H9 (cell line): ENCODE measurements around the gene ARVCF. TPM values are rescaled to one million over a fixed set of nuclear protein-coding genes. Genes with fewer than 3 reads are reported as not detected.

ENCODE experiments used
- DNase-seq: peaks from one replicate; pipeline ENCODE4 v3.0.0-alpha.2; 2017
- H2AFZ ChIP-seq: one replicate; pipeline ENCODE4 v1.6.1; 2013; ENCODE audit warnings: mild to moderate bottlenecking, low read length, control low read depth, moderate library complexity
- H2AK5ac ChIP-seq: 2 replicates; pipeline ENCODE4 v1.6.1; 2013; ENCODE audit warnings: low read length, control low read depth, mixed read lengths; ENCODE audit not compliant: insufficient read length
- H2BK120ac ChIP-seq: one replicate; pipeline ENCODE4 v1.6.1; 2013; ENCODE audit warnings: low read depth, mild to moderate bottlenecking, low read length, control low read depth, inconsistent platforms; ENCODE audit not compliant: poor library complexity, severe bottlenecking
- H2BK12ac ChIP-seq: 2 replicates; pipeline ENCODE4 v1.6.1; 2013; ENCODE audit warnings: low read length, control low read depth, mixed read lengths, low read depth; ENCODE audit not compliant: insufficient read length
- H2BK15ac ChIP-seq: 2 replicates; pipeline ENCODE4 v1.6.1; 2013; ENCODE audit warnings: low read depth, low read length, control low read depth
- H2BK20ac ChIP-seq: one replicate; pipeline ENCODE4 v1.6.1; 2013; ENCODE audit warnings: low read depth, mild to moderate bottlenecking, low read length, control low read depth, inconsistent platforms; ENCODE audit not compliant: poor library complexity, severe bottlenecking
- H2BK5ac ChIP-seq: 2 replicates; pipeline ENCODE4 v1.6.1; 2013; ENCODE audit warnings: low read length, control low read depth, mixed read lengths; ENCODE audit not compliant: insufficient read length
- H3K14ac ChIP-seq: 2 replicates; pipeline ENCODE4 v1.6.1; 2013; ENCODE audit warnings: low read length, control low read depth; ENCODE audit not compliant: insufficient read depth
- H3K18ac ChIP-seq: 2 replicates; pipeline ENCODE4 v1.6.1; 2013; ENCODE audit warnings: low read depth, mild to moderate bottlenecking, mixed read lengths, low read length, control low read depth; ENCODE audit not compliant: insufficient read length
- H3K23ac ChIP-seq: 2 replicates; pipeline ENCODE4 v1.6.1; 2013; ENCODE audit warnings: low read length, control low read depth, mixed read lengths, low read depth; ENCODE audit not compliant: insufficient read length
- H3K23me2 ChIP-seq: 2 replicates; pipeline ENCODE4 v1.6.1; 2013; ENCODE audit warnings: low read depth, mild to moderate bottlenecking, mixed read lengths, low read length, control low read depth; ENCODE audit not compliant: insufficient read length, poor library complexity, severe bottlenecking
- H3K27ac ChIP-seq: 2 replicates; pipeline ENCODE4 v1.5.1; 2013; ENCODE audit warnings: low read length, control low read depth, mixed read lengths, low read depth; ENCODE audit not compliant: insufficient read length
- H3K27me3 ChIP-seq: 2 replicates; pipeline ENCODE4 v1.6.1; 2013; ENCODE audit warnings: low read length, control low read depth, inconsistent platforms; ENCODE audit not compliant: insufficient read depth
- H3K4ac ChIP-seq: 2 replicates; pipeline ENCODE4 v1.6.1; 2013; ENCODE audit warnings: low read depth, mild to moderate bottlenecking, control low read depth, inconsistent platforms, low read length, moderate library complexity
- H3K4me1 ChIP-seq: 2 replicates; pipeline ENCODE4 v1.6.1; 2013; ENCODE audit warnings: low read length, control low read depth, inconsistent platforms; ENCODE audit not compliant: insufficient read depth
- H3K4me2 ChIP-seq: 2 replicates; pipeline ENCODE4 v1.6.1; 2013; ENCODE audit warnings: low read length, control low read depth, mixed read lengths; ENCODE audit not compliant: insufficient read length, insufficient read depth
- H3K56ac ChIP-seq: 2 replicates; pipeline ENCODE4 v1.6.1; 2013; ENCODE audit warnings: low read depth, mild to moderate bottlenecking, mixed read lengths, low read length, control low read depth; ENCODE audit not compliant: insufficient read length
- H3K79me1 ChIP-seq: 2 replicates; pipeline ENCODE4 v1.6.1; 2013; ENCODE audit warnings: low read depth, mild to moderate bottlenecking, moderate library complexity, low read length, control low read depth, inconsistent platforms; ENCODE audit not compliant: insufficient read depth, poor library complexity, severe bottlenecking
- H3K79me2 ChIP-seq: 2 replicates; pipeline ENCODE4 v1.6.1; 2013; ENCODE audit warnings: low read length, control low read depth, inconsistent platforms; ENCODE audit not compliant: insufficient read depth
- H3K9ac ChIP-seq: 2 replicates; pipeline ENCODE4 v1.6.1; 2013; ENCODE audit warnings: low read length, control low read depth, mixed read lengths; ENCODE audit not compliant: insufficient read length; ENCODE audit errors: extremely low read depth
- H3K9me3 ChIP-seq: one replicate; pipeline ENCODE4 v1.6.1; 2013; ENCODE audit warnings: low read depth, low read length, inconsistent platforms; ENCODE audit not compliant: control insufficient read depth
- H3T11ph ChIP-seq: one replicate; pipeline ENCODE4 v1.6.1; 2013; ENCODE audit warnings: mild to moderate bottlenecking, low read length, control low read depth, inconsistent platforms
- H4K20me1 ChIP-seq: one replicate; pipeline ENCODE4 v1.6.1; 2013; ENCODE audit not compliant: control insufficient read depth, insufficient read length, insufficient read depth
- H4K5ac ChIP-seq: 2 replicates; pipeline ENCODE4 v1.6.1; 2013; ENCODE audit warnings: low read depth, mild to moderate bottlenecking, mixed read lengths, low read length, control low read depth; ENCODE audit not compliant: insufficient read length
- H4K8ac ChIP-seq: replicated peaks from 2 replicates; pipeline ENCODE4 v1.6.1; 2013; ENCODE audit warnings: low read length, control low read depth, mixed read lengths, low read depth; ENCODE audit not compliant: insufficient read length
- H4K91ac ChIP-seq: 2 replicates; pipeline ENCODE4 v1.6.1; 2013; ENCODE audit warnings: low read depth, mild to moderate bottlenecking, moderate library complexity, mixed read lengths, low read length, control low read depth; ENCODE audit not compliant: insufficient read length
- H3K27ac Mint-ChIP-seq, 3 experiments: 2 replicates in 2 of 3; 3 replicates in 1 of 3; pipeline ENCODE4 v1.8.0; 2020 to 2021; ENCODE audit warnings: mixed read lengths in 3 of 3, mild to moderate bottlenecking in 1 of 3, moderate library complexity in 1 of 3
- H3K27me3 Mint-ChIP-seq: 2 replicates; pipeline ENCODE4 v1.8.0; 2021; ENCODE audit warnings: low read depth, mild to moderate bottlenecking, moderate library complexity, mixed read lengths
- H3K36me3 Mint-ChIP-seq, 3 experiments: 2 replicates in 2 of 3; 3 replicates in 1 of 3; pipeline ENCODE4 v1.8.0; 2020 to 2021; ENCODE audit warnings: low read depth in 3 of 3, mixed read lengths in 3 of 3; ENCODE audit not compliant: insufficient read depth in 1 of 3
- H3K4me1 Mint-ChIP-seq, 2 experiments: 2 replicates each; pipeline ENCODE4 v1.8.0; 2020; ENCODE audit warnings: mixed read lengths in 2 of 2
- H3K4me3 Mint-ChIP-seq, 2 experiments: 2 replicates in 1 of 2; 3 replicates in 1 of 2; pipeline ENCODE4 v1.8.0; 2020 to 2021; ENCODE audit warnings: mild to moderate bottlenecking in 2 of 2, mixed read lengths in 2 of 2, moderate library complexity in 1 of 2
- H3K9me3 Mint-ChIP-seq, 2 experiments: 2 replicates in 1 of 2; 3 replicates in 1 of 2; pipeline ENCODE4 v1.8.0; 2020; ENCODE audit warnings: mild to moderate bottlenecking in 2 of 2, mixed read lengths in 2 of 2, moderate library complexity in 1 of 2
- CTCF ChIP-seq: fragments of 200-600 bp; sonication (generic); conservative IDR thresholded peaks from 3 replicates; pipeline ENCODE4 v1.8.0; 2021; ENCODE audit warnings: antibody characterized with exemption, mild to moderate bottlenecking
- WGBS: extraction: QIAGEN DNeasy Blood & Tissue Kit; methylation state at CpG from one replicate; pipeline ENCODE4 v1.1.7; 2013; ENCODE audit warnings: missing lambda C conversion rate, low lambda C conversion rate, mixed read lengths; ENCODE audit not compliant: insufficient read length; ENCODE audit errors: extremely low coverage; 5-methylcytosine and 5-hydroxymethylcytosine counted together
- total RNA-seq: library from RNA; stranded (reverse); gene quantifications from 2 replicates; pipeline ENCODE4 v1.2.1, GENCODE V29; 2021

Gene ARVCF
- total RNA-seq, 1 experiment from 2014 or later: 40.7 TPM

- H3K9me3 Mint-ChIP-seq: no peaks in the 10 kb centered on the region; a peak in 1 of 5 replicates
- Histone ChIP-seq H3K23ac (no peak overlapping the region), H4K8ac (no peak overlapping the region), H2AK5ac (no peak overlapping the region), H4K5ac (no peak overlapping the region), H3K9ac (no peak overlapping the region), H3K27me3 (no peaks in the 10 kb centered on the region), H2BK20ac (no peak overlapping the region), H3T11ph (no peak overlapping the region), H3K18ac (peak overlapping the region; percentile 1), H2BK120ac (no peak overlapping the region), H2BK15ac (no peak overlapping the region), H3K79me2 (no peaks in the 10 kb centered on the region), H2BK12ac (no peak overlapping the region), H3K14ac (no peak overlapping the region), H3K9me3 (no peaks in the 10 kb centered on the region), H2BK5ac (no peak overlapping the region), H3K79me1 (no peaks in the 10 kb centered on the region), H3K23me2 (no peaks in the 10 kb centered on the region), H3K4me2 (peak overlapping the region; percentile 61), H3K4ac (no peak overlapping the region), H4K20me1 (no peaks in the 10 kb centered on the region), H3K56ac (no peak overlapping the region), H4K91ac (no peak overlapping the region), H3K27ac (no peak overlapping the region), H3K4me1 (peaks cover 2% of the 10 kb centered on the region; the same call in 1 of the 2 replicates), H2AFZ (no peak overlapping the region)
- peak overlapping the region in 2 of 3 experiments; percentile 70 to 86; a peak in 3 of 7 replicates for H3K27ac Mint-ChIP-seq
- no peaks in the 10 kb centered on the region for H3K27me3 Mint-ChIP-seq
- H3K4me3 Mint-ChIP-seq: peak overlapping the region in 1 of 2 experiments; percentile 68; a peak in 2 of 5 replicates
- peaks cover 18 to 30% of the 10 kb centered on the region in 2 experiments for H3K4me1 Mint-ChIP-seq
- DNase-seq: no peak
- no peak for TF ChIP-seq CTCF
- no CpG with 5 or more reads among the region's 13 CpGs for WGBS
- H3K36me3 Mint-ChIP-seq: peaks cover 0 to 3% (median 3%) of the 10 kb centered on the region in 3 experiments; a peak in 3 of 7 replicates
These were observed 56.8 kb downstream of the ARVCF start for GRCh38 chr22:19959587-19960490.
